Karpas-422 (cell line): ENCODE measurements around the gene STAMBPL1. TPM values are rescaled to one million over a fixed set of nuclear protein-coding genes. Genes with fewer than 3 reads are reported as not detected.
"Not testable (repeated sequence)": the region's sequence is repeated elsewhere in the genome, so short reads cannot be mapped to it uniquely, and the experiment has no call there.

ENCODE experiments used
- DNase-seq: peaks from one replicate; pipeline ENCODE4 v3.0.0-alpha.2; 2015
- H2AFZ ChIP-seq: fragments of 200-600 bp; sonication (generic); 2 replicates; pipeline ENCODE4 v1.6.1; 2014; ENCODE audit warnings: antibody characterized with exemption, low read length, mixed read lengths
- H3K27ac ChIP-seq: fragments of 200-600 bp; sonication (generic); 2 replicates; pipeline ENCODE4 v1.5.1; 2014; ENCODE audit warnings: mild to moderate bottlenecking, low read length, moderate library complexity
- H3K27me3 ChIP-seq: fragments of 200-600 bp; sonication (generic); 2 replicates; pipeline ENCODE4 v1.6.1; 2014; ENCODE audit warnings: low read length, mixed read lengths
- H3K36me3 ChIP-seq: fragments of 200-600 bp; sonication (generic); 2 replicates; pipeline ENCODE4 v1.6.1; 2014; ENCODE audit warnings: low read length, mixed read lengths; ENCODE audit not compliant: insufficient read depth
- H3K4me1 ChIP-seq: fragments of 200-600 bp; sonication (generic); 2 replicates; pipeline ENCODE4 v1.6.1; 2014; ENCODE audit warnings: mild to moderate bottlenecking, low read length, mixed read lengths
- H3K4me2 ChIP-seq: fragments of 200-600 bp; sonication (generic); 2 replicates; pipeline ENCODE4 v1.6.1; 2014; ENCODE audit warnings: low read length, low read depth, mild to moderate bottlenecking; ENCODE audit not compliant: poor library complexity, severe bottlenecking
- H3K4me3 ChIP-seq: fragments of 200-600 bp; sonication (generic); 2 replicates; pipeline ENCODE4 v1.5.1; 2014; ENCODE audit warnings: mild to moderate bottlenecking, antibody characterized with exemption, low read length, mixed read lengths
- H3K79me2 ChIP-seq: fragments of 200-600 bp; sonication (generic); 2 replicates; pipeline ENCODE4 v1.6.1; 2014; ENCODE audit warnings: mild to moderate bottlenecking, low read length, mixed read lengths
- H3K9ac ChIP-seq: fragments of 200-600 bp; sonication (generic); 2 replicates; pipeline ENCODE4 v1.6.0; 2014; ENCODE audit warnings: low read length
- H3K9me2 ChIP-seq: fragments of 200-600 bp; sonication (generic), shearing (Covaris generic); replicated peaks from 2 replicates; pipeline ENCODE4 v1.6.0; 2014; ENCODE audit warnings: mild to moderate bottlenecking, low read length, moderate library complexity; ENCODE audit not compliant: insufficient read depth
- H3K9me3 ChIP-seq: fragments of 300-700, 200-600 bp; sonication (generic); 2 replicates; pipeline ENCODE4 v1.6.1; 2014; ENCODE audit warnings: low read length, mixed read lengths
- H4K20me1 ChIP-seq: fragments of 200-600 bp; sonication (generic); 2 replicates; pipeline ENCODE4 v1.6.1; 2014; ENCODE audit warnings: mild to moderate bottlenecking, antibody characterized with exemption, low read length, low read depth; ENCODE audit not compliant: insufficient read depth
- total RNA-seq: library from RNA; depleted of rRNA; stranded (reverse); fragments of >200 nt; shearing (Covaris generic); gene quantifications from 2 replicates; pipeline ENCODE4 v1.2.3, GENCODE V29; 2014; ENCODE audit warnings: low replicate concordance

Gene STAMBPL1
- total RNA-seq, 1 experiment from 2014 or later, result 38.5 TPM

- H3K27ac ChIP-seq, result no peak overlapping the region
- no peaks in the 10 kb centered on the region for H3K9me2 ChIP-seq
- H3K9ac ChIP-seq, result no peak overlapping the region
- H4K20me1 ChIP-seq, result no peaks in the 10 kb centered on the region
- no peak overlapping the region for H2AFZ ChIP-seq
- no peaks in the 10 kb centered on the region for H3K4me1 ChIP-seq
- no peak for DNase-seq
- H3K36me3 ChIP-seq, result peaks cover 15% of the 10 kb centered on the region
- no peaks in the 10 kb centered on the region for H3K27me3 ChIP-seq
- H3K9me3 ChIP-seq, result no peaks in the 10 kb centered on the region
- no peaks in the 10 kb centered on the region for H3K79me2 ChIP-seq
- no peak overlapping the region for H3K4me3 ChIP-seq
- H3K4me2 ChIP-seq, result no peak overlapping the region
Measured at GRCh38 chr10:88920986-88921593, 41.0 kb downstream of the STAMBPL1 start.

DNA sequence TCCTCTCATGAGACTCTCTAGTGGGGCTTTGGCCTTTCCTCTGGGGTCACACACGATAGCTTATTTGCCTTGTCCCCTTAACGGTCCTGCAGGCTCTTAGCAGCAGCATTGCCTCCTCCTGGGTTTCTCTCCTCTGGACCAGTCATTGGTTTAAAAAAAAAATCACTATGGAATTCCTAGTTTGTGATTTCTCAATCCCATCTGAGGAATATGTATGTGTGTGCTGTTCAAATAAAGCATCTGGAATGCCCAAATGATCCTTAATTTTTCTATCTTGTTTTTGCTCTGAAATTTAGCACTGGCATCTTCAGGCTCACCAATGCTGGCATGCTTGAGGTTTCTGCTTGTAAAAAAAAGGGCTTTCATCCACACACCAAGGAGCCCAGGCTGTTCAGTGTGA, 42.0 kb downstream of the STAMBPL1 start:
- Histone ChIP-seq H3K79me2 (no peaks in the 10 kb centered on the region), H3K4me3 (no peak overlapping the region), H2AFZ (no peak overlapping the region), H3K9me2 (no peaks in the 10 kb centered on the region), H3K4me1 (no peaks in the 10 kb centered on the region), H3K9me3 (no peaks in the 10 kb centered on the region), H3K27ac (no peak overlapping the region), H3K9ac (no peak overlapping the region), H3K36me3 (peaks cover 15% of the 10 kb centered on the region), H3K4me2 (no peak overlapping the region), H4K20me1 (no peaks in the 10 kb centered on the region), H3K27me3 (no peaks in the 10 kb centered on the region)
- no peak for DNase-seq

DNA sequence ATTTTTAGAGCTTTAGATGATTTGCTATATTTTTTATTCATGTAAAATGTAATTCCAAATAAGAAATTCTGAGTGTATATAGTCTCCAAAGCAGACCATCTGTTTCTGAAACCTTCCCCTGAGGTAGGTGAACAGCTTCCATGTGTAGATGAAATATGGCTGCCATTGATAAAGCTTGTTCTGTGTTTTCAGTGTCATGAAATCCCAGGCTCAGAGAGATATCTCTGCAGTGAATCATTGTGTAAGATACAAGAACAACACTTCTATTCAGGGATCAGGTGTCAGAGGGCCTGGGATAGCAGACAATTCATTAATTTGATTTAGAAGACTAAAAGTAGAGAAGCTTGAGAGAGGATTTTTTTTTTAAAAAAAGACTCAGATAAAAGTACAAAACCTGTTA, 43.5 kb downstream of the STAMBPL1 start:
- Histone ChIP-seq H3K9ac (no peak overlapping the region), H3K79me2 (no peaks in the 10 kb centered on the region), H3K4me1 (no peaks in the 10 kb centered on the region), H3K4me2 (no peak overlapping the region), H3K27ac (no peak overlapping the region), H2AFZ (no peak overlapping the region), H3K4me3 (no peak overlapping the region), H3K36me3 (peaks cover 13% of the 10 kb centered on the region), H3K9me2 (no peaks in the 10 kb centered on the region), H3K9me3 (no peaks in the 10 kb centered on the region), H4K20me1 (no peaks in the 10 kb centered on the region), H3K27me3 (no peaks in the 10 kb centered on the region)
- no peak for DNase-seq

- Histone ChIP-seq H2AFZ (no peak overlapping the region), H3K4me1 (peaks cover 2% of the 10 kb centered on the region; the same call in 1 of the 2 replicates), H3K4me2 (no peak overlapping the region), H3K36me3 (peaks cover 5% of the 10 kb centered on the region), H3K9me2 (no peaks in the 10 kb centered on the region), H3K4me3 (no peak overlapping the region), H3K27ac (no peak overlapping the region), H3K9ac (no peak overlapping the region), H3K79me2 (no peaks in the 10 kb centered on the region), H4K20me1 (no peaks in the 10 kb centered on the region), H3K9me3 (no peaks in the 10 kb centered on the region), H3K27me3 (no peaks in the 10 kb centered on the region)
- DNase-seq, result no peak
Measured at GRCh38 chr10:88926566-88927415, 46.7 kb downstream of the STAMBPL1 start.

GRCh38 chr10:88927416-88927690, 47.3 kb downstream of the STAMBPL1 start:
- no peak overlapping the region for H3K4me2 ChIP-seq
- no peak overlapping the region for H2AFZ ChIP-seq
- no peaks in the 10 kb centered on the region for H3K79me2 ChIP-seq
- peaks cover 6% of the 10 kb centered on the region for H3K4me1 ChIP-seq
- no peaks in the 10 kb centered on the region for H3K9me3 ChIP-seq
- no peak overlapping the region for H3K9ac ChIP-seq
- H3K9me2 ChIP-seq, result no peaks in the 10 kb centered on the region
- H3K36me3 ChIP-seq, result peaks cover 1% of the 10 kb centered on the region
- no peak overlapping the region for H3K4me3 ChIP-seq
- H3K27ac ChIP-seq, result no peak overlapping the region
- H4K20me1 ChIP-seq, result no peaks in the 10 kb centered on the region
- no peak for DNase-seq
- H3K27me3 ChIP-seq, result no peaks in the 10 kb centered on the region

DNA sequence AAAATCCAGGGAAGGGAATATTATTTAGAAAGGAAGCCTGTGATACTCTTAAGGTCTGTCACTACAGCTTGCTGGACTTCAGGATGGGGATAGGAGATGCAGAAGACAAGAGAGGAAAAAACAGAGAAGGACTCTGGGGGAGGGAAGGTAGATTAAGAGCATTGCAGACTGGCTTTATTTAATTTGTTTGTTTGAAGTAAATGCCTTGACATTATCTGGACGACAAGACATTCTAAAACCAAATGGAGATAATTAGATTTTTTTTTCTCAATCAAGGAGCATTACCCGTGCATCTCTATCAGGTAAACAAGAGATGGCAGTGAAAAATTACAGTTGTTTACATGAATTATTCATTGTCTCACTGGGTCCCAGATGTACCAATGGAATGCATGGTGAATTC, 48.2 kb downstream of the STAMBPL1 start:
- no peaks in the 10 kb centered on the region for H3K9me2 ChIP-seq
- no peaks in the 10 kb centered on the region for H3K79me2 ChIP-seq
- H3K9me3 ChIP-seq, result no peaks in the 10 kb centered on the region
- H3K4me1 ChIP-seq, result peaks cover 9% of the 10 kb centered on the region
- no peaks in the 10 kb centered on the region for H4K20me1 ChIP-seq
- no peaks in the 10 kb centered on the region; the same call in 1 of the 2 replicates for H3K36me3 ChIP-seq
- no peak overlapping the region for H3K27ac ChIP-seq
- no peak overlapping the region for H3K9ac ChIP-seq
- no peak overlapping the region for H2AFZ ChIP-seq
- no peak for DNase-seq
- H3K4me3 ChIP-seq, result no peak overlapping the region
- H3K4me2 ChIP-seq, result no peak overlapping the region
- no peaks in the 10 kb centered on the region for H3K27me3 ChIP-seq

GRCh38 chr10:88931548-88931947, 51.5 kb downstream of the STAMBPL1 start:
- no peak overlapping the region for H3K4me3 ChIP-seq
- H3K9me2 ChIP-seq, result no peaks in the 10 kb centered on the region
- no peak overlapping the region for H3K4me2 ChIP-seq
- no peaks in the 10 kb centered on the region for H3K79me2 ChIP-seq
- H3K27me3 ChIP-seq, result no peaks in the 10 kb centered on the region
- no peaks in the 10 kb centered on the region for H3K36me3 ChIP-seq
- H3K27ac ChIP-seq, result no peak overlapping the region
- no peak for DNase-seq
- peaks cover 26% of the 10 kb centered on the region for H3K4me1 ChIP-seq
- H3K9ac ChIP-seq, result no peak overlapping the region
- no peaks in the 10 kb centered on the region for H3K9me3 ChIP-seq
- H4K20me1 ChIP-seq, result no peaks in the 10 kb centered on the region
- H2AFZ ChIP-seq, result no peak overlapping the region

DNA sequence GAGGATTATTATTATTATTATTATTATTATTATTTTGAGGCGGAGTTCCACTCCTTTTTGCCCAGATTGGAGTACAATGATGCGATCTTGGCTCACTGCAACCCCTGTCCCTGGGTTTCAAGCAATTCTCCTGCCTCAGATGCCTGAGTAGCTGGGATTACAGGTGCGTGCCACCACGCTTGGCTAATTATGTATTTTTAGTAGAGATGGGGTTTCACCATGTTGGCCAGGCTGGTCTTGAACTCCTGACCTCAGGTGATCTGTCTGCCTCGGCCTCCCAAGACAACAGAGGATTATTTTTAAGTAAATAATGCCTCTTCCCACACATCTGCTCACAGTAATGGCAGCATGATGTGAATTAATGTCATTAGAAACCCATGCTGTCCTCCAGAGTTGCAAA, 52.0 kb downstream of the STAMBPL1 start:
- not testable (repeated sequence) for H3K27me3 ChIP-seq, H3K79me2 ChIP-seq, H3K4me3 ChIP-seq, H2AFZ ChIP-seq, H3K9me3 ChIP-seq, H3K9me2 ChIP-seq, H3K9ac ChIP-seq, DNase-seq, H4K20me1 ChIP-seq, H3K36me3 ChIP-seq
- Histone ChIP-seq H3K27ac (peak overlapping the region; percentile 65), H3K4me2 (peak overlapping the region; percentile 35), H3K4me1 (peaks cover 30% of the 10 kb centered on the region)
